Measurements from ENCODE around the gene ZC3H12D.

ZC3H12D gene

DNA sequence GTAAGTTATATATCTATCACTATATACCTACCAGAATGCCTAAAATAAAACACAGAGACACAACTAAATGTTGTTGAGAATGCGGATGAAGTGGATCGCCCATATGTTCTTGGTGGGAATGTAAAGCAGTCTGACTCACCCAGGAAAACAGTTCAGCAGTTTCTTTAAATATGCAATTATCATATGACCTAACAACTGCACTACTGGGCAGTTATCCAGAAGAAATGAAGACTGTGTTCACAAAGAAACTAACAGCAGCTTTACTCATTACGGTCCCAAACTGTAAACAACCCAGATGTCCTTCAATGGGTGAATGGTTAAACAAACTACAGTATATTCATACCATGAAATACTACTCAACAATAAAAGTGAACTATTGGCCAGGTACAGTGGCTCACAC lies 14.3 kb upstream of the ZC3H12D start:
- CTCF ChIA-PET: interaction anchor here (0.6 to 1.1 kb wide), 2 partner anchors 47 to 428 kb away, joined by 3 to 4 read pairs; partner anchors contain the start of gene PPIL4
- POLR2A ChIA-PET: no interaction called here
- TF ChIP-seq ZBTB17 (tag by site-specific recombination; IDR thresholded peaks at IDR 0.05) (peak; percentile 61), ZBTB21 (tag by site-specific recombination; IDR thresholded peaks at IDR 0.05) (peak; percentile 25; the same call in 1 of the 2 replicates), ZNF184 (tag by site-specific recombination; IDR thresholded peaks at IDR 0.05) (peak; percentile 61), ZNF174 (tag by site-specific recombination; IDR thresholded peaks at IDR 0.05) (no peak), ZBTB7A (tag by site-specific recombination; IDR thresholded peaks at IDR 0.05; ENCODE audit: low read depth) (no peak), ZNF629 (tag by site-specific recombination; IDR thresholded peaks at IDR 0.05) (peak; percentile 69), ZSCAN23 (tag by site-specific recombination; IDR thresholded peaks at IDR 0.05) (peak; percentile 11; the same call in 1 of the 2 replicates), PRDM4 (tag by site-specific recombination; IDR thresholded peaks at IDR 0.05) (peak; percentile 73), OSR2 (tag by site-specific recombination; IDR thresholded peaks at IDR 0.05) (peak; percentile 23; the same call in 1 of the 2 replicates), ZNF664 (tag by site-specific recombination; IDR thresholded peaks at IDR 0.05) (peak; percentile 40; the same call in 1 of the 2 replicates), ZEB2 (tag by site-specific recombination; IDR thresholded peaks at IDR 0.05) (peak; percentile 49; the same call in 1 of the 2 replicates), SP7 (tag by site-specific recombination; IDR thresholded peaks at IDR 0.05) (peak; percentile 87), TRIM28 (IDR thresholded peaks at IDR 0.05; ENCODE audit: borderline replicate concordance, low read length) (no peak), ZNF600 (tag by site-specific recombination; IDR thresholded peaks at IDR 0.05) (0 out of 2 replicates have a peak, but pooled peaks have one; percentile 43), SETDB1 (IDR thresholded peaks at IDR 0.05; ENCODE audit: insufficient read length, low read length) (peak; percentile 24)
- TF ChIP-seq, protein P1, sequence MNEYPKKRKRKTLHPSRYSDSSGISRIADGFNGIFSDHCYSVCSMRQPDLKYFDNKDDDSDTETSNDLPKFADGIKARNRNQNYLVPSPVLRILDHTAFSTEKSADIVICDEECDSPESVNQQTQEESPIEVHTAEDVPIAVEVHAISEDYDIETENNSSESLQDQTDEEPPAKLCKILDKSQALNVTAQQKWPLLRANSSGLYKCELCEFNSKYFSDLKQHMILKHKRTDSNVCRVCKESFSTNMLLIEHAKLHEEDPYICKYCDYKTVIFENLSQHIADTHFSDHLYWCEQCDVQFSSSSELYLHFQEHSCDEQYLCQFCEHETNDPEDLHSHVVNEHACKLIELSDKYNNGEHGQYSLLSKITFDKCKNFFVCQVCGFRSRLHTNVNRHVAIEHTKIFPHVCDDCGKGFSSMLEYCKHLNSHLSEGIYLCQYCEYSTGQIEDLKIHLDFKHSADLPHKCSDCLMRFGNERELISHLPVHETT (tag by site-specific recombination; IDR thresholded peaks at IDR 0.05): no peak
- Histone ChIP-seq H3K4me3 (ENCODE audit: low read depth, low read length) (no peak overlapping the region), H3K9me3 (ENCODE audit: control insufficient read depth, insufficient read depth, low read depth, low read length) (no peaks in the 10 kb centered on the region), H3K36me3 (ENCODE audit: control insufficient read depth in 2 of 2, insufficient read depth in 1 of 2, low read length in 2 of 2) (no peaks in the 10 kb centered on the region; a peak in 1 of 3 replicates), H3K4me1 (ENCODE audit: control insufficient read depth, insufficient read depth, low read length) (no peaks in the 10 kb centered on the region), H3K27ac (ENCODE audit: extremely low read depth, low read depth, low read length) (no peak overlapping the region)

DNA sequence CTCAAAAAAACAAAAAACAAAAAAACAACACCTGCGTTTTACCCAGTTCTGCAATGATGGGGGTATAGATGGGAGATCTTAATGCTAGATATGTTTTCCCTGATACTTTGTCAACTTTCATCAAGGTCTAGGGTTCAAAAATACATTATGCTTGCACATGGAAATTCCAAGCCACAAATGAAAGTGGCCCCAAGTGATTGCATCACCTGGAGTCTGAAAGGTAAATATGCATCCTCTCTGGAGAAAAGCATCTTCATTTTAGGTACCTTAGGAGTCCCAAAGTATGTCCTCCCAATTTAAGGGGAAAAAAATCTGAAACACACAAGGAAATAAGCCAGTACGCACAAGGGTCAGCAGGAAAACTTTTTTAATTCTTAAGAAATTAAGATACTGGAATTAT lies 12.6 kb upstream of the ZC3H12D start:
- Histone ChIP-seq H3K4me3 (ENCODE audit: low read depth, low read length) (no peak overlapping the region), H3K4me1 (ENCODE audit: control insufficient read depth, insufficient read depth, low read length) (no peaks in the 10 kb centered on the region), H3K27ac (ENCODE audit: extremely low read depth, low read depth, low read length) (no peak overlapping the region), H3K36me3 (ENCODE audit: control insufficient read depth in 2 of 2, insufficient read depth in 1 of 2, low read length in 2 of 2) (no peaks in the 10 kb centered on the region; a peak in 1 of 3 replicates), H3K9me3 (ENCODE audit: control insufficient read depth, insufficient read depth, low read depth, low read length) (no peaks in the 10 kb centered on the region)
- CTCF ChIA-PET: no interaction called here
- POLR2A ChIA-PET: no interaction called here
- TF ChIP-seq ZNF184 (tag by site-specific recombination; IDR thresholded peaks at IDR 0.05) (no peak), ZNF24 (tag by site-specific recombination; IDR thresholded peaks at IDR 0.05) (no peak), ZNF561 (tag by site-specific recombination; IDR thresholded peaks at IDR 0.05; ENCODE audit: borderline replicate concordance) (no peak), ZNF366 (tag by site-specific recombination; conservative IDR thresholded peaks at IDR 0.05) (no peak), ZEB2 (tag by site-specific recombination; IDR thresholded peaks at IDR 0.05) (no peak), ZNF629 (tag by site-specific recombination; IDR thresholded peaks at IDR 0.05) (no peak), ZNF274 (IDR thresholded peaks at IDR 0.05; ENCODE audit: low read length) (no peak), ZNF274 (tag by site-specific recombination; IDR thresholded peaks at IDR 0.05; ENCODE audit: borderline replicate concordance) (no peak), PRDM10 (tag by site-specific recombination; IDR thresholded peaks at IDR 0.05) (no peak), GLIS2 (tag by site-specific recombination; IDR thresholded peaks at IDR 0.05) (no peak), ZNF169 (tag by site-specific recombination; IDR thresholded peaks at IDR 0.05) (no peak), INSM2 (tag by site-specific recombination; IDR thresholded peaks at IDR 0.05) (no peak)
- TF ChIP-seq, protein P2, sequence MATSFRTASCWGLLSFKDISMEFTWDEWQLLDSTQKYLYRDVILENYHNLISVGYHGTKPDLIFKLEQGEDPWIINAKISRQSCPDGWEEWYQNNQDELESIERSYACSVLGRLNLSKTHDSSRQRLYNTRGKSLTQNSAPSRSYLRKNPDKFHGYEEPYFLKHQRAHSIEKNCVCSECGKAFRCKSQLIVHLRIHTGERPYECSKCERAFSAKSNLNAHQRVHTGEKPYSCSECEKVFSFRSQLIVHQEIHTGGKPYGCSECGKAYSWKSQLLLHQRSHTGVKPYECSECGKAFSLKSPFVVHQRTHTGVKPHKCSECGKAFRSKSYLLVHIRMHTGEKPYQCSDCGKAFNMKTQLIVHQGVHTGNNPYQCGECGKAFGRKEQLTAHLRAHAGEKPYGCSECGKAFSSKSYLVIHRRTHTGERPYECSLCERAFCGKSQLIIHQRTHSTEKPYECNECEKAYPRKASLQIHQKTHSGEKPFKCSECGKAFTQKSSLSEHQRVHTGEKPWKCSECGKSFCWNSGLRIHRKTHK (tag by site-specific recombination; IDR thresholded peaks at IDR 0.05): no peak

Measured in HEK293 (cell line).